WTC11 (cell line): Measurements from ENCODE around the gene NAV3. TPM values are rescaled to one million over a fixed set of nuclear protein-coding genes. Genes with fewer than 3 reads are reported as not detected.

Source experiments
- ATAC-seq: fragments of 200-7000 bp; cut with Tn5 transposase; 2 replicates; pipeline ENCODE4 v1.10.0; 2021; ENCODE audit warnings: mild to moderate bottlenecking, moderate library complexity
- CTCF ChIA-PET: fragments of 300-600 bp; sonication (Branson Sonifier 250); formaldehyde crosslinking; loops from one replicate; lab custom pipeline; 2021; ENCODE audit warnings: antibody characterized with exemption; lab: Charles Lee
- POLR2A ChIA-PET: fragments of 350-600 bp; sonication (Branson Sonifier 250); formaldehyde crosslinking; loops from one replicate; lab custom pipeline; 2021; ENCODE audit warnings: antibody characterized with exemption; lab: Charles Lee
- DNase-seq: peaks from one replicate; pipeline ENCODE4 v3.0.0; 2021; ENCODE audit warnings: low spot score
- H3K27ac Mint-ChIP-seq: 2 replicates; pipeline ENCODE4 v1.8.0; 2021; ENCODE audit warnings: mixed read lengths
- H3K27me3 Mint-ChIP-seq: 2 replicates; pipeline ENCODE4 v1.8.0; 2021; ENCODE audit warnings: low read depth, mild to moderate bottlenecking, moderate library complexity, mixed read lengths
- H3K36me3 Mint-ChIP-seq: 2 replicates; pipeline ENCODE4 v1.8.0; 2021; ENCODE audit warnings: mixed read lengths
- H3K4me1 Mint-ChIP-seq: 2 replicates; pipeline ENCODE4 v1.8.0; 2022; ENCODE audit warnings: mixed read lengths
- H3K4me3 Mint-ChIP-seq: 2 replicates; pipeline ENCODE4 v1.8.0; 2021; ENCODE audit warnings: mild to moderate bottlenecking, moderate library complexity, mixed read lengths
- H3K9me3 Mint-ChIP-seq: 2 replicates; pipeline ENCODE4 v1.8.0; 2021; ENCODE audit warnings: mixed read lengths
- AR ChIP-seq: fragments of 250-450 bp; sonication (Bioruptor Pico); IDR thresholded peaks from 2 replicates; pipeline ENCODE4 v1.9.0; 2021; ENCODE audit warnings: mild to moderate bottlenecking
- ATF2 ChIP-seq: sonication (generic); formaldehyde crosslinking; IDR thresholded peaks from 2 replicates; pipeline ENCODE4 v1.8.1; 2022; ENCODE audit warnings: low read depth, missing genetic modification reagents, borderline replicate concordance
- CREB1 ChIP-seq: sonication (generic); formaldehyde crosslinking; IDR thresholded peaks from 2 replicates; pipeline ENCODE4 v1.8.0; 2023; ENCODE audit warnings: mild to moderate bottlenecking, missing genetic modification reagents
- CTCF ChIP-seq: fragments of 200-600 bp; IDR thresholded peaks from 2 replicates; pipeline ENCODE4 v1.8.0; 2022; ENCODE audit warnings: antibody characterized with exemption
- ETV6 ChIP-seq: sonication (generic); formaldehyde crosslinking; IDR thresholded peaks from 2 replicates; pipeline ENCODE4 v1.8.1; 2022; ENCODE audit warnings: mild to moderate bottlenecking, missing genetic modification reagents
- FOXP1 ChIP-seq: sonication (generic); formaldehyde crosslinking; IDR thresholded peaks from 2 replicates; pipeline ENCODE4 v1.8.0; 2022; ENCODE audit warnings: missing genetic modification reagents, mild to moderate bottlenecking, moderate library complexity, borderline replicate concordance
- IRF2 ChIP-seq: sonication (generic); formaldehyde crosslinking; IDR thresholded peaks from 2 replicates; pipeline ENCODE4 v1.8.0; 2022; ENCODE audit warnings: low read depth, missing genetic modification reagents, borderline replicate concordance
- NFYB ChIP-seq: sonication (generic); formaldehyde crosslinking; conservative IDR thresholded peaks from 2 replicates; pipeline ENCODE4 v1.8.0; 2022; ENCODE audit warnings: low read depth, missing genetic modification reagents
- OVOL2 ChIP-seq: fragments of 250-450 bp; sonication (Bioruptor Pico); IDR thresholded peaks from 2 replicates; pipeline ENCODE4 v1.9.0; 2021; ENCODE audit warnings: mild to moderate bottlenecking, borderline replicate concordance
- TEAD4 ChIP-seq: sonication (generic); formaldehyde crosslinking; IDR thresholded peaks from 2 replicates; pipeline ENCODE4 v1.8.0; 2022; ENCODE audit warnings: mild to moderate bottlenecking, missing genetic modification reagents
- ZBTB21 ChIP-seq: sonication (generic); formaldehyde crosslinking; IDR thresholded peaks from 2 replicates; pipeline ENCODE4 v1.8.1; 2023; ENCODE audit warnings: mild to moderate bottlenecking, missing genetic modification reagents, borderline replicate concordance
- ZMAT4 ChIP-seq: fragments of 250-450 bp; sonication (Bioruptor Pico); IDR thresholded peaks from 2 replicates; pipeline ENCODE4 v1.9.0; 2021; ENCODE audit warnings: mild to moderate bottlenecking
- ZNF263 ChIP-seq: sonication (generic); formaldehyde crosslinking; IDR thresholded peaks from 2 replicates; pipeline ENCODE4 v1.8.1; 2022; ENCODE audit warnings: low read depth, mild to moderate bottlenecking, moderate library complexity, missing genetic modification reagents
- ZNF281 ChIP-seq: sonication (generic); formaldehyde crosslinking; IDR thresholded peaks from 2 replicates; pipeline ENCODE4 v1.8.0; 2023; ENCODE audit warnings: mild to moderate bottlenecking, missing genetic modification reagents
- ZNF396 ChIP-seq: fragments of 250-450 bp; sonication (Bioruptor Pico); IDR thresholded peaks from 2 replicates; pipeline ENCODE4 v1.8.0; 2021; ENCODE audit warnings: mild to moderate bottlenecking, moderate library complexity, borderline replicate concordance
- ZNF425 ChIP-seq: fragments of 250-450 bp; sonication (Bioruptor Pico); conservative IDR thresholded peaks from 2 replicates; pipeline ENCODE4 v1.9.0; 2021; ENCODE audit warnings: mild to moderate bottlenecking
- ZNF671 ChIP-seq: fragments of 250-450 bp; sonication (Bioruptor Pico); IDR thresholded peaks from 2 replicates; pipeline ENCODE4 v1.8.0; 2021; ENCODE audit warnings: mild to moderate bottlenecking
- ZSCAN18 ChIP-seq: fragments of 250-450 bp; sonication (Bioruptor Pico); IDR thresholded peaks from 2 replicates; pipeline ENCODE4 v2.1.2; 2022; ENCODE audit warnings: mild to moderate bottlenecking, moderate library complexity
- total RNA-seq: library from RNA; stranded (reverse); gene quantifications from 3 replicates; pipeline ENCODE4 v1.2.3, GENCODE V29; 2021

The NAV3 gene
- total RNA-seq, 1 experiment from 2014 or later: 3.3 TPM

GRCh38 chr12:78171061-78171460, 340.4 kb downstream of the NAV3 start:
- Mint-ChIP-seq H3K4me3 (no peak overlapping the region), H3K27me3 (no peaks in the 10 kb centered on the region), H3K27ac (no peak overlapping the region), H3K9me3 (no peaks in the 10 kb centered on the region), H3K4me1 (no peaks in the 10 kb centered on the region), H3K36me3 (no peaks in the 10 kb centered on the region)
- TF ChIP-seq ZBTB21 (CRISPR knock-in tag) (no peak), CREB1 (CRISPR knock-in tag) (no peak), ATF2 (no peak), ZMAT4 (CRISPR knock-in tag) (no peak), ZSCAN18 (CRISPR knock-in tag) (no peak), OVOL2 (CRISPR knock-in tag) (no peak), ZNF281 (CRISPR knock-in tag) (no peak), IRF2 (CRISPR knock-in tag) (no peak), AR (CRISPR knock-in tag) (no peak), ZNF671 (CRISPR knock-in tag) (no peak), TEAD4 (CRISPR knock-in tag) (no peak), FOXP1 (CRISPR knock-in tag) (no peak), ETV6 (CRISPR knock-in tag) (no peak), ZNF263 (CRISPR knock-in tag) (no peak), ZNF396 (CRISPR knock-in tag) (no peak), ZNF425 (CRISPR knock-in tag) (no peak), CTCF (no peak), NFYB (CRISPR knock-in tag) (no peak)
- ChIA-PET POLR2A (no interaction called here), CTCF (interaction anchor here (1.0 kb wide), 1 partner anchor 75 kb away, joined by 3 read pairs; no protein-coding TSS in a partner anchor)
- DNase-seq (no peak), ATAC-seq (no peak)
